Loucy (cell line): ENCODE data around the gene DMRTA2.

Experiments used
- CTCF ChIP-seq: fragments of 200-600 bp; sonication (generic); conservative IDR thresholded peaks from 2 replicates; pipeline ENCODE4 v1.5.1; 2014; ENCODE audit warnings: mild to moderate bottlenecking, antibody characterized with exemption, low read length
- EZH2phosphoT487 ChIP-seq: fragments of 200-600 bp; IDR thresholded peaks from 2 replicates; pipeline ENCODE4 v1.6.1; 2018; ENCODE audit warnings: antibody characterized with exemption, mild to moderate bottlenecking, moderate library complexity, borderline replicate concordance

DNA sequence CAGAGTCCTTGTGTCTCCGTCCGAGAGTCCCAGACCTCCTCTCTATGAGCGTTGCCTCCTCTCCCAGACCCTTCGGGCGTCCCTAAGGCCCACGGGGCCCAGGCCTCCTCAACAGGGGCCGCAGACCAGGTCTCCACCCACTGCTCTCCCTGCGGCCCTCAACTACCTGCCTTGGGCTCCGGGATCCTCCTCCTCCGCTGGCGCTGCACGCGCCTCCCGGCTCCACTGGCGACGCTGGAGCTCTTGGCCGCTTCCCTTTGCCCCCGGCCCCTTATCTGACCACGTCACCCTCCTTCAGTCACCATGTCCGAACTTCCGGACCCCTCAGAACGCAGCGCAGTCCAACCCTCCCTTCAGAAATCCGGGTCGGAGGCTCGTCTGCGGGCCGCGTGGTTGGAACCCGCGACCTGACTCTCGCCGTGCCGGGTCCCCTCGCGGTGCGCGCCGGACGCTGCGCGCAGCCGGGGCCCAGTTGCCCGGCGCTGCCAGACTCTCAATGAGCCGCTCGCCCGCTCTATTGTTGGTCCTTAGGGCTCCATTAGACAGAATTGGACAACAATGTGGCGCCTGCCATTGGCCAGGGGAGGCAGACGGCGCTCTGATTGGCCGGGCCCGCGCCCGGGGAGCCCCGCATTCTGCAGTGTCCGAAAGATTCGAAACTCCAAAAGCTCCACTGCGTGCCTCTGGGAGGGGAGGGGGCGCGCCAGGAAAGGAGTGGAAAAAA lies at the start of gene DMRTA2:
- TF ChIP-seq CTCF (no peak), EZH2phosphoT487 (no peak)
